Right atrium auricular region (tissue), 2 donors: ENCODE results near the gene SUPT20H. TPM values are rescaled to one million over a fixed set of nuclear protein-coding genes. Genes with fewer than 3 reads are reported as not detected.

ENCODE experiments used
- DNase-seq: peaks from one replicate; pipeline ENCODE4 v3.0.0-alpha.2; 2019; ENCODE audit warnings: low spot score
- H3K27ac ChIP-seq, 2 donors: fragments of 200-600 bp; sonication (generic); 1 replicate in 1 of 2; 2 replicates in 1 of 2; pipeline ENCODE4 v1.5.1; 2016 to 2019
- H3K27me3 ChIP-seq, 2 donors: fragments of 200-600 bp; sonication (generic); one replicate each; pipeline versions ENCODE4 v1.5.1 to v1.6.0; 2017 to 2019
- H3K36me3 ChIP-seq: fragments of 200-600 bp; sonication (generic); one replicate; pipeline ENCODE4 v1.5.1; 2016
- H3K4me1 ChIP-seq, 2 donors: fragments of 200-600 bp; sonication (generic); one replicate each; pipeline versions ENCODE4 v1.5.1 to v1.6.0; 2017 to 2019
- H3K4me3 ChIP-seq, 2 donors: fragments of 200-600 bp; sonication (generic); 1 replicate in 1 of 2; 2 replicates in 1 of 2; pipeline ENCODE4 v1.5.1; 2017 to 2019; ENCODE audit warnings: mild to moderate bottlenecking in 1 of 2, moderate library complexity in 1 of 2
- H3K9me3 ChIP-seq, 2 donors: fragments of 200-600 bp; sonication (generic); one replicate each; pipeline ENCODE4 v1.5.1; 2019
- CTCF ChIP-seq, 2 donors: fragments of 200-600 bp; sonication (generic); IDR thresholded peaks; one replicate each; pipeline ENCODE4 v1.5.1; 2019; ENCODE audit warnings: antibody characterized with exemption in 2 of 2
- total RNA-seq, 2 donors: library from RNA; depleted of rRNA; stranded (reverse); fragments of >200 nt; gene quantifications; one replicate each; pipeline ENCODE4 v1.1.0, GENCODE V29; 2016

The SUPT20H gene
- total RNA-seq, 2 donors from 2014 or later: 21.6 to 23.7 TPM

GRCh38 chr13:37085606-37086005 lies 26.1 kb upstream of the SUPT20H start:
- Histone ChIP-seq H3K4me3 (no peak overlapping the region), H3K9me3 (no peaks in the 10 kb centered on the region), H3K27ac (no peak overlapping the region), H3K27me3 (no peaks in the 10 kb centered on the region), H3K4me1 (no peaks in the 10 kb centered on the region), H3K36me3 (no peaks in the 10 kb centered on the region)
- DNase-seq: no peak
- TF ChIP-seq CTCF (IDR thresholded peaks at IDR 0.05): no peak

GRCh38 chr13:37076818-37077217 lies 17.3 kb upstream of the SUPT20H start:
- no peak for TF ChIP-seq CTCF (IDR thresholded peaks at IDR 0.05)
- H3K36me3 ChIP-seq: no peaks in the 10 kb centered on the region
- no peak overlapping the region for H3K4me3 ChIP-seq
- no peak overlapping the region for H3K27ac ChIP-seq
- H3K4me1 ChIP-seq: no peaks in the 10 kb centered on the region
- DNase-seq: no peak
- no peaks in the 10 kb centered on the region for H3K9me3 ChIP-seq
- H3K27me3 ChIP-seq: no peaks in the 10 kb centered on the region

GRCh38 chr13:37075164-37075563 lies 15.7 kb upstream of the SUPT20H start:
- no peak for TF ChIP-seq CTCF (IDR thresholded peaks at IDR 0.05)
- H3K4me1 ChIP-seq: no peaks in the 10 kb centered on the region
- H3K27me3 ChIP-seq: no peaks in the 10 kb centered on the region
- H3K4me3 ChIP-seq: no peak overlapping the region
- DNase-seq: no peak
- H3K9me3 ChIP-seq: no peaks in the 10 kb centered on the region
- H3K27ac ChIP-seq: no peak overlapping the region
- H3K36me3 ChIP-seq: no peaks in the 10 kb centered on the region

- Histone ChIP-seq H3K4me1 (no peaks in the 10 kb centered on the region), H3K4me3 (no peak overlapping the region), H3K27me3 (no peaks in the 10 kb centered on the region), H3K27ac (no peak overlapping the region), H3K9me3 (no peaks in the 10 kb centered on the region), H3K36me3 (no peaks in the 10 kb centered on the region)
- peak; percentile 31 to 68 for TF ChIP-seq CTCF (IDR thresholded peaks at IDR 0.05)
- no peak for DNase-seq
These were observed 15.2 kb upstream of the SUPT20H start for GRCh38 chr13:37074703-37075102.

GRCh38 chr13:37072024-37072423 lies 12.5 kb upstream of the SUPT20H start:
- no peaks in the 10 kb centered on the region for H3K27me3 ChIP-seq

More at GRCh38 chr13:37072024-37072423, 12.5 kb upstream of the SUPT20H start:
- H3K4me3 ChIP-seq: no peak overlapping the region
- H3K9me3 ChIP-seq: no peaks in the 10 kb centered on the region
- DNase-seq: no peak
- H3K4me1 ChIP-seq: no peaks in the 10 kb centered on the region
- TF ChIP-seq CTCF (IDR thresholded peaks at IDR 0.05): no peak
- H3K27ac ChIP-seq: no peak overlapping the region
- H3K36me3 ChIP-seq: no peaks in the 10 kb centered on the region
